Measurements from ENCODE around the gene SAE1.

Gene SAE1

GRCh38 chr19:47107202-47107952, 23.3 kb upstream of the SAE1 start:
- DNase-seq: no peak

DNA sequence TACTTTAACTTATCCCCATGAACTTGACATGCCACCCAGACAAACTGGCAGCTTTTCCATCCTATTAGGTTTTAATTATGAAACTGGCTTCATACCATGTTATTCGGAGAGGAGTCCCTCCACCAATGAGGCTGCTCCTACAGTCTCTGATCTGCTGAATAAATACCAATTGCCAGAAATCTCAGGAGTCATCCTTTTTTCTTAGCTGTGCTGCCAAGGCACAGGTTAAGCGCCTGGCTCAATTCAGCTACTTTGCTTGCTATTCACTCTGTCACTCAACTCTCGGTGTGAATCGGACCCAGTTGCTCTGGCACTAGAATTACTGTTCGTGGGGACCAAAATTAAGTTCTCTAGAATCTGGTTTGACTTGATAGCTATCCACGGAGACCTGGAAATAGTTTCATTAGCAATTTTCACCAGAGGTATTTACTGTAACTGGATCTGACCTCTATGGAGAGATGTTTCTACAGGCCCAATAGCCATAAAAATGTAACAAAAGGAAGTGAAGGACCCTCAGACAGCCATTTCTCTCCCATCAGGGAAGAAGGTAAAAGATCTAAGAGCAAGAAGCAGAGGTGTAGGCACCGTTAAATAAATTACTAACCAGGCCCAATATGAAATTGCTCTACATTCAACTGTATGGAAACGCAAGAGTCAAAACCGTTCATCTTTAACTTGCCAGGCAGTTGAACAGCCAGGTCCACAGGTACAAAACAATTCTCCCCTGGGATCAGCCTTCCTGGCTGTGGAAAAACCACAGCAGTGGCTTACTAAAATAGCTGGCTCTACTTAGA, 22.5 kb upstream of the SAE1 start:
- DNase-seq: no peak

GRCh38 chr19:47109177-47109540, 21.5 kb upstream of the SAE1 start:
- no peak for DNase-seq

DNA sequence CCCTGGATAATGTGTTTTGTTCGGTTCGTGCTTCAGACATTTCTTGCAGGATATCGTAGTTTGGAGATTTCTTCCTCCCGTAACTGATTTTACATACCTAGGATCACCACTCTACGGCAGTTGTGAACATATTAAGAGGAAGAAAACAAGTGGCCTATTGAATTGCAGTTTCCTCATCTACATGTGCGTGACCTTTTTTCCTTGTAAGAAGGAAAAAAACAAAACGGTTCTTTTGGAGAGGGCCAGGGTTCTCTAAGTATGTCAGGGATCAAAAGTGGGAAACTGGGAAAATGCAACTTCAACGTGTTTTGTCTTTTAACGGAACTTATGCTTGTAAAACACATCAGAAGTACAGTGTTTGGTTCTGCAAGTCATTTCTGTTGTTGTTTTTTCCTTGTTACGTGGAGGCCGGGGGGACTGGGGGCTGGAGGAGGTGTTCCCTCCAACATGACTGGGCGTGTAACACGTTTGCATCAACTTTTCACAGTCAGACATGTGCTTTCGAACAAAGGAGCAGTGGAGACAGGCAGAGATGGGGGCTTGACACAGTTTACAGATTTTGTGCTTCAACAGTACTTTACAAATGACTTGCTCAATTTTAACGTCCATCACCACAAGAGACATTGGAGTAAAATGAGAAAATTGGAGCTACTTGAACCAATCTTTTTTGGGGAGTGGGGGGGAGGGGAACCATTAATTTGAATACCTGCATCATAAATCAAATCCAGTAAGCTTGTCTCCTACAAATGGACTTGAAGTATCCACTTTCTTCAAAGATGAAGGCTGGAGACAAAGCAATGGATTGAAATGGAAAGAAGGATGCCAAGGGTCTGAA, 20.9 kb upstream of the SAE1 start:
- DNase-seq: no peak

DNA sequence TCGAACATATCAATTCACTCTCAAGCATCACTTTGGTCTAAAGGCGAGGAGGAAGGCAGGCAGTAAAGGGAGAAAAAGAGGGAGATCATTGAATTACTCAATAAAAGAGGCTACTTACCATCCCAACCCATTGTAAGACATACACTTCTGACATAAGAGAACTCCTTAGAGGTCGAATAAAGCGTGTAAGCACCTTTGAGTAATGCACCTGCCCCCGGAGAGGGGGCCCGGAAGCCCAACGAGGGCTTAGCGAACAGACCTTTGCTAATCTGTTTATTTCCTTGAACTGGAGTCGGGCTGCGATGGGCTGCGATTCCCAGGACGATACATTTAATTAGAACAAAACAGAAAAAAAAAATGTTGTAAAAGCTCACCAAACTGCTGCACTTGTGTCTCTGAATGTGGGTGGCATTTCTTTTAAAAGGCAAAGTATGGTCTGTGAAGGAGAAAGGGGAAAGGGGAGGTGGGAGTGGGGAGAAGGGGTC, 20.1 kb upstream of the SAE1 start:
- no peak for DNase-seq

DNA sequence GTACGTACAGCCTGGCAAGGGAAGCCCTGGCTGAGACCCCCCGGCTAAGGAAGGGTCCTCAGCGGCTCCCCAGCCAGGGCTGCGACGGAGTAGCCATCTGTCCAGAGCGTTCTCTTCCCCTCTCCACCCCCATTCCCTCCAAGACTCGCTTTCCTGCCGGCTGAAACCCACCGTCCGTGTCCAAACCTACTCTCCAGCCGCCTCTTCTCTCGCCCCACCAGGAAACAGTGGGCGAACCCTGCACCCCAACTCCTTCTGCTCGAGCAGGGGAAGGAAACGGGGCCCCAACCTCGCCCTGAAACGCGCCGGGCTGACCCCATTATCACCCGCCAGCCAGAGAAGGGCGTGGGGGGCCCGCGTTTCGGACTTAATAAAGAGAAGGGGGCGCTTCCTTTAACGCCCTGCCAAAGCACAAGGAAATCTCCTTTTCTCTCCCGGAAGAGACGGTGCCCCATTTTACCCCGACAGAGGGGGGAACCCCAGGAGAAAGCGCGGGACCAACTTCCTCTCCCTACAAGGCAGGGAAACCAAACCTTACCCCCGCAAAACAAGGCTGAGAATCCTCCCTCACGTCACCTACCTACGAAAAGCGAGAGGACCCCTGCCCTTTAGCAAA, 19.5 kb upstream of the SAE1 start:
- no peak for DNase-seq

- peak; percentile 9 for DNase-seq
These were observed 18.9 kb upstream of the SAE1 start for GRCh38 chr19:47111682-47112165.

DNA sequence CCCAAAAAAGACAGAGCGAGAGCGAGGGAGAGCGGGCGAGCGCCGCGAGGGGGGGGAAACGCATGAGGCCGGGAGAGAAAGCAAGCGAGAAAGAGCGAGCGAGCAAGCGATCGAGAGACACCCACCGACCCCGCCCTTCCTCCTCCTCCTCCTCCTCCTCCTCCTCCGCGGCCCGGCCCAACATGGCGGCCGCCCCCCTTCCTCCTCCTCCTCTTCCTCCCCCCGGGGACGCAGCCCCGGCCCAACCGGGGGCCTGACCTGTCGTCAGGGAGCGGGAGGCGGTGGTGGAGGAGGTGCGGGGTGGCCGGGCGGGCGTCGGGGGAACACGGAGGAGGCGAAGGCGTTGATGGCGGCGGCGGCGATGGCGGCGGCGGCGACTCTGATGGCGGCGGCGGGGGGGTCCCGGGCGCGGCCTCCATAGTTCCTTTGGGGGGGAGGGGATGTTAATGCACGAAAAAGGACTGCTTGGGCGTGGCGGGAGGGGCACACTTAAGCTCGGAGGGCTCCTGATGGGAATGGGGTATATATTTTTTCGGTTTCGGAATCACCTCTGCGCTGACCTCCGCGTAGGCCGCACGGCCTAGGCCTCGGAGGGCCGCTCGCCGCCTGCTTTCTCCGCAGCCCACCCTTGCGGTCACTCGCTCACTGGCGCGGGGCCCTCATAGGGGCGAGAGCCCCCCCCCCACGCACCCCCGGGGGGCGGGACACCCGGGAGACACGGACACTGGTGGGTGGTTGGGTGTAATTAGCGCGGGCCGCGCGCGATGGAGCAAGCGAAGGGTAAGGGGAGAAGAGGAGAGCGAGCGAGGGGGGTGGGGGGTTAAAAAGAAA, 18.3 kb upstream of the SAE1 start:
- peak; percentile 72 for DNase-seq

DNA sequence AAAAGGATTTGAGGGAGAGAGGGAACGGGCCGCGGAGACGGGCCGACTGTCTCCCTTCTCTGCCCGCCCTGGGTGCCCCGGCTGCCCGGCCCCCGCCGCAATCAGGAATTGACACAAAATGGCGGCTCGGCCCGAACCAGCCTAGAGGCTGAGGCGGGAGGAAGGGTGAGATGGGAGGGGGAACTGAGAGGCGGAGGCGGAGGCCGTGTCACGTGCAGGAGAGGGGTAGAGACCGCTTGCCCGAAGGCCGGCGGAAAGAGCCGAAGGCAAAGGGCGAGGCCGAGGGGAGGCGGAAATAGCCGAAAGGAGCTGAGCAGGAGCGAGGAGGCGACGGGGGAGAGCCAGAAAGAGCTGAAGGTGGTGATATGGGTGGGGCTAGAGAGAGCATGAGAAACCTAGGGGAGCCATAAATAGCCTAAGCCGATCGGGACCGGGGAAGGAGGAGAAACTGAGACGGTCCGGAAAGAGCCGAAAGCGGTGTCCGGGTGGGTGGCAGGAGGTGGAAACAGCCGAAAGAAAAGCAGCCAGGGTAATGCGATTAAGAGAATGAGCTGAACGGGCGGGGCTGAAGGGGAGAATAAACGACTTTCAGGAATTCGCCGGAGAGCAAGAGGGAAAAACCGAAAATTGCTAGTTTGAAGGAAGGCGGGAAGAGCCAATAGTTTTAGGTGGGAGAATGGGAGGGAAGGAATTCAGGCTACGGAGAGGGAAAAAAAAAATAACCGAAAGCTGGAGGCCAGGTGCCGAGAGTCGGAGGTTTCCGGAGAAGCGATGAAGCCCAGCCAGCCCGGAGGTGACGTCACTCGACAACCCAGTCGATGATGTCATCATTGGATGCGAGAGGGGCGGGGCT, 17.4 kb upstream of the SAE1 start, which contains the start of gene ZC3H4:
ZC3H4 (minus strand) TSS at position 780 of the 853 bp plus-strand sequence. CDS start 1,192 bp downstream, outside the sequence.
- DNase-seq: peak; percentile 96

DNA sequence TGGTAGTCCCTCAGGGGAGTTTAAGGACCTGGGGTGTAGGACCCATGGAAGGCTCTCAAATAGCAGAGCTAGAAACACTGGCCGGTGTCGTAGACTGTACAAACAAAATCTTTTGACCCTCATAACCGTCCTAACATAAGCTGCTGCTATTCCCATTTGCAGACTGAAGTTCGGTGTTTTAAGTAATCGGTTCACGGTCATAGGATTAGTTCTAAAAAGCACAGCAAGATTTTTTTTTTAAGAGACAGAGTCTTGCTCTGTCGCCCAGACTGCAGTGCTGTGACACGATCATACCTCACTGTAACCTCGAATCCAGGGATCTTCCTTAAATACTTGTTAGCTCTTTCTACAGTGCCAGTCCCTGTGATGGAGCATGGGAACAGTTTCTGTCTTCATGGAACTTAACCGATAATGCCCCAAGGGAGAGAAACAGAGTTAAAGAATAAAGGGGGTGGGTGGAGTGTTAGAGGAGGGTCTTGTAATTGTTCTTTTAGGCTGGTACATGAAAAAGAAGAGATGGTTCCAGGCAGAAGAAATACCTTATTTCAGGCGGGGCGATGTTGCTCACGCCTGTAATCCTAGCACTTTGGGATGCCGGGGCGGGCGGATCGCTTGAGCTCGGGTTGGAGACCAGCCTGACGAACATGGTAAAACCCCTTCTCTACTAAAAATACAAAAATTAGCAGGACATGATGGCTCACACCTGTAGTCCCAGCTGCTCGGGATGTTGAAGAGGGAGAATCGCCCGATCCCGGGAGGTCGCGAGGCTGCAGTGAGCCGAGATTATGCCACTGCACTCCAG, 16.6 kb upstream of the SAE1 start:
- DNase-seq: no peak

GRCh38 chr19:47120470-47121067, 10.1 kb upstream of the SAE1 start:
- no peak for DNase-seq

DNA sequence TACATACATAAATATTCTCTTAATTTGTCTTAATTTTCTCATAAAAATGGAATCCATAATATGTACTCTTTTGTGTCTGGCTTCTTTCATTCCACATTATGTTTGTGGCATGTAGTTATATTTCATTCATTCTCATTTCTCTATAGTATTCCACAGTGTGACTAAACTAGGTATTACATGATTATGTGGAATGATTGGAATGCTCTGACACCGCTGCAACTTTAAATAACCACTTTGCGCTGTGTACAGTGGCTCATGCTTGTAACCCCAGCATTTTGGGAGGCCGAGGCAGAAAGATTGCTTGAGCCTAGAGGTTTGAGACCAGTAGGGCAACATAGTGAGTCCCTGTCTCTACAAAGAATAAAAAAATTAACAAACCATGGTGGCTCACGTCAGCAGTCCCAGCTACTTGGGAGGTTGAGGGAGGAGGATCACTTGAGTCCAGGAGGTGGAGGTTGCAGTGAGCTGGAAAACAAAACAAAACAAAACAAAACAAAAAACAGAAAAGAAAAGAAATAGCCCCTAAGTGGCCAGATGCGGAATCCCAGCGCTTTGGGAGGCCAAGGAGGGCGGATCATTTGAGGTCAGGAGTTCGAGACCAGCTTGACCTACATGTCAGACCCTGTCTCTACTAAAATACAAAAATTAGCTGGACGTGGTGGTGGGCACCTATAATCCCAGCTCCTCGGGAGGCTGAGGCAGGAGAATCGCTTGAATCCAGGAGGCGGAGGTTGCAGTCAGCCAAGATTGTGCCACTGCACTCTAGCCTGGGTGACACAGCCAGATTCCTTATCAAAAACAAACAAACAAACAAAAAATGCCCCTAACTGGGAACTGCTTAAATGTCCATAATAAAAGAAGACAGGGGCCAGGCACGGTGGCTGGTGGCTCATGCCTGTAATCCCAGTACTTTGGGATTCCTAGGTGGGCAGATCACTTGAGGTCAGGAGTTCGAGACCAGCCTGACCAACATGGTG, 8.0 kb upstream of the SAE1 start:
- DNase-seq: no peak

- no peak for DNase-seq
These were observed 7.2 kb upstream of the SAE1 start for GRCh38 chr19:47123406-47123805.

GRCh38 chr19:47124937-47125668, 5.5 kb upstream of the SAE1 start:
- peak; percentile 66 for DNase-seq

GRCh38 chr19:47125669-47125938, 5.0 kb upstream of the SAE1 start:
- DNase-seq: no peak

DNA sequence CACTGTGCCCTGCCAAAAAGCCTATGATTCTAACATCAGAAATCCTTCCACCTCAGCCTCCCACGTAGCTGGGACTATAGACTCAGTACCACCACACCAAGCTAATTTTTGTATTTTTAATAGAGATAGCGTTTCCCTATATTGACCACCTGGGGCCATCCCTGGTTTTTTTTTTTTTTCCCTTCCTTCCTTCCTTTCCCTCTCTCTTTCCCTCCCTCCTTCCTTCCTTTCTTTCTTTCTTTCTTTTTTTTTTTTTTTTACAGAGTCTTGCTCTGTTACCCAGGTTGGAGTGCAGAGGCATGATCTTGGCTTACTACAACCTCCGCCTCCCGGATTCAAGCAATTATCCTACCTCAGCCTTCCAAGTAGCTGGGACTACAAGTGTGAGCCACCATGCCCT, 1.1 kb upstream of the SAE1 start:
- DNase-seq: no peak

GRCh38 chr19:47130120-47130588, 481 bp upstream of the SAE1 start:
- DNase-seq: no peak
